Limb (tissue), 2 donors: ENCODE measurements around the gene HSD17B12.

Experiments used
- DNase-seq, 2 donors: peaks; one replicate each; pipeline ENCODE4 v3.0.0-alpha.2; 2016; ENCODE audit errors: extremely low spot score in 2 of 2

HSD17B12 gene

GRCh38 chr11:43687120-43687791 lies 6.7 kb downstream of the HSD17B12 start:
- DNase-seq, result peak in 1 of 2 donors; percentile 2

DNA sequence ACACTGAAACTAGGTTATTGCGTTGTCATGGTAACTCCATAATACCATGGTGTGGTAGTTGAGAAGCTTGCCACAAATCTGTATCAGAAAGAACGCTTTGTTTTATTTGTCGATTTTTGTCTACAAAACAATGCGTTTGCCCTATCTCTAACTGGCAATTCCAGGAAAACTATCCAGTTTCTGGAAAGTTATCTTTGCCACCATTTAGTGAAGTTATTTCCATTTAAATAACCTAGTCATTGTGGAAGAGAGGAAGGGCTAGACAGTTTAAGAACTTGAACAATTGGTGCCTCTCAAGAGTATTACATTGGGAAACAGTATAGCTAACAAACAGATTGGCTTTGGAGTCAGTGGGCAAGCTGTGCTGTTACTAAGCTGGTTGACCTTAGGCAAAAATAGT lies 7.9 kb downstream of the HSD17B12 start:
- DNase-seq, result no peak

DNA sequence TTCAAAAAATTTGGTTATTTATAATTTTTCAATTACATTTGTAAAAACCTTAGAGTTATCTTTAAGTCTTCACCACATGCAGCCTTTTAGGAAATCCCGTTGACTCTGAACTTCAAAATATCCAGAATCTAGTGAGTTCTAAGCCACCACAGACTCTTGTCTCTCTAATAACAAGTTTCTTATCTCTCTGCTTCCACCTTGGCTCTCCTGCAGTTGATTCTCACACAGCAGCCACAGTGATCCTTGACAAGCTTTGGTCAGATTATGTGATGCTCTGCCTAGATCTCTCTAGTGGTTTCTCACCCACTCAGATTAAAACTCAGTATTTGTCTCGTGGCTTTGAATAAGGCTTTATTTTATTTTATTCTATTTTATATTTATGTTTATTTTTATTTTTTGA lies 8.6 kb downstream of the HSD17B12 start:
- no peak for DNase-seq

DNA sequence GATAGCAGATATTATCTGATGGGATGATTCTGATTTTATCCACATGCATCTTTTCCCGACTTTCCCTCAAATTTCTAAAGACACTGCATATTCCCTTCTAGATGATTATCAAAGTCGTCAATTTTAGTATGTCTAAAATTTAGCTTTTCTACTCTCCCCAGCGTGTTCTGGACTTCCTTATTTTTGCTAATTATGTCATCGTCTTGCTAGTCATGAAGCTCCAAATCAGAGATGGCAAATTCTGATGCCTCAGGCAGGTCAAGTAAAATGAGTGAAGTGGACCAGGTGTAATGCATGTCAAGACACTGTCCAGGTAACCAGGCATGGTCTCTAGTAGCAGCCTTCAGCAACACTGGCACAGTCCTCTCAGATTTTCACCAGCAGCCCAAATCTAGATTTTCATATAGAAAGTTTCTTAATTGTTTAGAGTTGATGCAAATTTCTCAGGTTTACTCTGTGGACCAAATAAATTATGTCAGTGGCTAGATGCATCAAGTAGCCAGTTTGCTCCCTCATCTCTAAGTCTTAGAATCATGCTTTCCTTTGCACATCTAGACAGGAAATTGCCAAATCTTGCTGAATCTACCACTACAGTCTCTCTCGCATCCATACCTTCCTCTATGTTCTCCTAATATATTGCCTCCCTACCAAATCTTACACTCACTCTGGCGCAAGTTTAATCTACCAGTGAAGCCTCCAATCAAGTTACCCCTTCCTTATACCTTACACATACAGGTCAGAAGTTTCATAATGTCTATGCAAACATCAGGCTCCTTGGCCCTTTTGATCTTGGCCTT lies 10.6 kb downstream of the HSD17B12 start:
- no peak for DNase-seq

GRCh38 chr11:43691806-43692205 lies 11.3 kb downstream of the HSD17B12 start:
- DNase-seq, result no peak

DNA sequence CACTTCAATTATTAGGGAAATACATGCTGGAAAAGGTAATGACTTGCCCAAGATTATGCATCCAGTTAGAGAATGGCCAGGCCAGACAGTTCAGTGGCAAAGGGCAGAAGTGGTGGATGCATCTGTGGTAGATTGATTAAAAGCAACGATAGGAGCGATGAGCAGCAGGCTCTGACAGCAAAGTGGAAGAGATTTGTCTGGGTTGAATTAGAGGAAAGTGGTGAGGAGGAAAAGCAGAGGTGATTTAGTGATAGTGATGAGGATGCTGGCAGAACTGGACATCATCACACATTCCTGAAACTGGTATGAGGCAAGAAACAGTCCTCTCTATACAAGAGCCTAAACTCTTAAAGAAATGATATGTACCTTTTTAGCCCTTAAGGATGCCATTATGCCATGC lies 12.5 kb downstream of the HSD17B12 start:
- DNase-seq, result no peak

GRCh38 chr11:43693731-43694130 lies 13.2 kb downstream of the HSD17B12 start:
- DNase-seq, result no peak

GRCh38 chr11:43694477-43694876 lies 13.9 kb downstream of the HSD17B12 start:
- no peak for DNase-seq

DNA sequence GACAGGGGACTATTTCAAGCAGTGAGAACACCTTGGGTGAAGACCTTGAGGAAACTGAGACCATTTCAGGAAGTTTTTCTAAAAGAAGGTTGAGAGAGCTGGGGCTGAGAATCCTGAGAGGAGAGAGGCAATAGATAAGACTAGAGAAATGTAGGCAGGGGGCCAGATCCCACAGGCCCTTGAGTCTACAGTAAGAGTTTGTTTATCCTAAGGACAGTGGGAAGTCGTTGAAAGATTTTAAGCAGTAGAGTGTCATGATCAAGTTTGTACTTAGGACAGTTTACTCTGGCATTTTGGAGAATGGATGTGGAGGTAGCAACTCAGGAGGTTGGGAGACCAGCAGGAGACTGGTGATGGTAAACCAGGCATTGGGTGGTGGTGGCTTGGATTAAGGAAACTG lies 17.1 kb downstream of the HSD17B12 start:
- DNase-seq, result no peak

DNA sequence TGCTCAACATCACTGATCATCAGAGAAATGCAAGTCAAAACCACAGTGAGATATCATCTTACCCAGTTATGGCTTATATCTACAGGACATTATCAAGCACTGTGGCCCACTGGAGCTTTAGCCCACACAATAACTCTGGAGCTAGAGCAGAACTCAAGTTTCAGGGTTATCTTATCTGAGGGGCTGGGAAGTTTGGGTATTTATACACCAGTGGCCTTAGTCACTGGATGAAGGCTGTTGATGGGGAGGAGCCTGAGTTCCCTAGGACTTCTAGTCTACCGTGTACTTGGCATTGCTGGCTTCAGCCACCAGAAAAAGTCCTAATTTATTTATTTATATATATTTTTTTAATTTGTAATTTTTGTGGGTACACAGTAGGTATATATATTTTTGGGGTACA lies 19.3 kb downstream of the HSD17B12 start:
- DNase-seq, result no peak

DNA sequence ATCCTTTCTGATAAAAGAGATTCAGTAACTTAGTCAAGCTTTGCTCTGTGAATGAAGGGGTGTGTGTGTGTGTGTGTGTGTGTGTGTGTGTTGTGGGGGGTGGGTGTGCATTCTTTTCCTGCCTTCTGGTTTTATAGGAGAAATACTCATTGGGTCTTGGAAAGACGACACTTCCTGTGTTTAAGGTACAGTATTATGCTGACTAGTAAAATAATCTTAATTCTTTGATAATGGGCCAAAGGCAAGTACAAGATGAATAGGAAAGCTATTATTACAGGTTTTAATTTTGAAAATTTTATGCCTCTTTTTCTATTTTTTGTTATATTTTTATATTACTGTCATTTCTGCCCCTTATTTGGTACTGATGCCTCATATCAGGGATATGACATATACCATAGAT lies 26.1 kb downstream of the HSD17B12 start:
- DNase-seq, result no peak

DNA sequence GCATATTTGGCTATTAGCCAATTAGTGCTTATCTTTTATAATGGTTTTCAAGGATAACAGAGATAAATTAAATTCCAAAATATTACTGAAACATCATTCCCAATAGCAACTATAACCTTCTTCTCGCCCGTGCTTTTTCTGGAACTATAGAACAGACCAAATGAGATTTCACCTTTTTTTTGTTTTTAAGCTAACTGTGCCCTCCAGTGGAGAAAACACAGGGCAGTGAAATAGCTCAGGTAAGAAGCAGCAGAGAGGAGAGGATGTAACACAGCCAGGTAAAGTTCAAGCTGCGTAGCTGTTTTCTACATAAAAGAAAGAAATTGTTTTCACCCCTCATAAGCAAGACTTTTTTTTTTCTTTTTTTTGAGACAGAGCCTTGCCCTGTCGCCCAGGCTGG lies 28.2 kb downstream of the HSD17B12 start:
- no peak for DNase-seq

DNA sequence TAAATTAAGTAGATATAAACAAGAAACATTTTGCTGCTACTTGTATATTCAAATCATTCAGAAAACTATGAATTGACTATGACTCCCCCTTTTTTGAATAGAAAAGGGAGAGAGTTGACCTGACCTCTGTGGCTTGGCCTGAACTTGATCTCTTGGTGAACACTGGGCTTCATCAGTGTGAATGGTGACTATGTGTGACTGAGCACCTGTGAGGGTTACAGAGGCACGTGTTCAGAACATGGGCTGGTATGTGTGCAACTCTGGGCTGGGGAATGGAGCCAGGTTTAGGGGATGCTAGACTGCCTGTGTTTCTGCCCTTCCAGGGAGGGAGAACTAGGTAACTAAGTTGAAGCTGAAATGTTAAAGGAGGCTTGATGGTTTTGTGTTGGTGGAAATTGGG lies 29.2 kb downstream of the HSD17B12 start:
- DNase-seq, result no peak

GRCh38 chr11:43712676-43713075 lies 32.1 kb downstream of the HSD17B12 start:
- no peak for DNase-seq

- no peak for DNase-seq
Measured at GRCh38 chr11:43718373-43718772, 37.8 kb downstream of the HSD17B12 start.

- no peak for DNase-seq
Measured at GRCh38 chr11:43723617-43724016, 43.1 kb downstream of the HSD17B12 start.

- DNase-seq, result no peak
Measured at GRCh38 chr11:43732225-43732624, 51.7 kb downstream of the HSD17B12 start.

GRCh38 chr11:43734256-43734655 lies 53.7 kb downstream of the HSD17B12 start:
- DNase-seq, result no peak

DNA sequence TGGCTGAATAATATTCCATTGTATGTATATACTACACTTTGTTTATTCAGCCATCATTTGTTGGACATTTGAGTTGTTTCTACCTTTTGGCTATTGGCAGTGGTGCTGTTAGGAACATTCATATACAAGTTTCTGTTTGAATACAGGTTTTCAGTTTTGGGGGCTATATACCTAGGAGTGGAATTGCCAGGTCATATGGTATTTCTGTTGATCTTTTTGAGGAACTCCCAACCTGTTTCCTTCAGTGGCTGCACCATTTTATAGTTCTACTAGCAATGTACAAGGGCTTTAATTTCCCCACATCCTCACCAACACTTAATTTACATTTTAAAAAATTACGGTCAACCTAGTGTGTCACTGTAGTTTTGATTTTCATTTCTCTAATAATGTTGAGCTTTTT lies 54.6 kb downstream of the HSD17B12 start:
- no peak for DNase-seq

- no peak for DNase-seq
Measured at GRCh38 chr11:43735961-43736360, 55.4 kb downstream of the HSD17B12 start.

- peak in 1 of 2 donors; percentile 49 for DNase-seq
Measured at GRCh38 chr11:43736502-43737200, 56.1 kb downstream of the HSD17B12 start.

DNA sequence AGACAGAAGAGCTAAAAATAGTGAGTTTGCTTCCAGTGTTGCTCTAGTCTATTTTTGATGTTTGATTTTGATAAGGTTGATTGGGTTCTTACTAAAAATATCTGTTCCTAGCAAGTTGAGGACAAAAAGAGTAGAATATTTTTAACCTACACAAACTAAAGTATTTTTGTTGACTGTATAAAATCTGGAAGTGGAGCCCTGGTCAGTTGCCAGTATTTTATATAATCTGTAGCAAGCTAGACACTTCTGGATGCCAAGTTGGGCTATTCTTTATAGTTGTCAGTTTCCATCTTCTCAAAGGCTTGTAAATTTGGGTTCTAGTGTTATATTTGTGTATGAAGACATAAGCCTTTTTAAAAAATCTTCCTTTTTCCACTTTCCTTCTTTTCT lies 56.7 kb downstream of the HSD17B12 start:
- no peak for DNase-seq
